ENCODE measurements around the gene RNF115. TPM values are rescaled to one million over a fixed set of nuclear protein-coding genes. Genes with fewer than 3 reads are reported as not detected.

Gene RNF115
- total and polyA plus RNA-seq, 8 donors = 4.9 to 8.1 (median 5.9) TPM

DNA sequence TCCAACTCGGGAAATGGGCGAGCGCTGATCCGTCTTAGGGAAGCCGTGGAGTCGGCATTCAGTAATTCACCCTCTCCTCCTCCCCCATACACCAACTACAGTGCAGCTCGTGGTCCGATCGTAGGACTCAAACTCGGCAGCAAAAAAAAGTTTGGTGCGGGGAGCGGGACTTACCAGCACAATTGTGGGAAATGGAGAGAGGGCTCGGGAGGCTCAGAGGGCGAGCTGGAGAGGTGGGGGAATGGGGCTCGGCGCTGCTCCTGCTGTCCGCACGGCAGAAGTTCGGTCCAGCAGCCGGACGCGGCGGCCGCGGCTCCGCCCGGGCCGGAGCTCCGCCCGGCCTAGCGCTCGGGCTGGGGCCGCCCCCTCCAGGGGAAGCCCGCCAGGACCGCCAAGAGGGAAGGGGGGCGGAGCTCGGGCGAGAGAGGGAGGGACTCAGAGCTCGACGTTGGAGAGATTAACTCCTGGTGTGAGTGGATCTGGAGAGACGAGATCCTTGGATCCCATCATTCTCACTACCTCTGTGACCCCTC, 35.7 kb upstream of the RNF115 start:
- 0 to 1% methylated on average over 40 to 41 of the region's 41 CpGs for WGBS, 2 donors
- intact Hi-C loops (cut with DNase I) = no loop called here
- H3K36me3 ChIP-seq = peaks cover 0 to 10% (median 0%) of the 10 kb centered on the region in 3 donors
- H3K4me3 ChIP-seq = peak overlapping the region; percentile 64 to 92 (median 76)
- H3K27ac ChIP-seq = peak overlapping the region; percentile 51 to 84 (median 76)
- no peaks in the 10 kb centered on the region for H3K27me3 ChIP-seq
- H3K9me3 ChIP-seq = no peaks in the 10 kb centered on the region
- FAIRE-seq (no peak), ATAC-seq (peak; percentile 82 to 91 (median 86)), DNase-seq (peak; percentile 90 to 95 (median 92))
- TF ChIP-seq CTCF (IDR thresholded peaks at IDR 0.05) = no peak
- peaks cover 0 to 4% (median 3%) of the 10 kb centered on the region in 3 donors for H3K4me1 ChIP-seq

DNA sequence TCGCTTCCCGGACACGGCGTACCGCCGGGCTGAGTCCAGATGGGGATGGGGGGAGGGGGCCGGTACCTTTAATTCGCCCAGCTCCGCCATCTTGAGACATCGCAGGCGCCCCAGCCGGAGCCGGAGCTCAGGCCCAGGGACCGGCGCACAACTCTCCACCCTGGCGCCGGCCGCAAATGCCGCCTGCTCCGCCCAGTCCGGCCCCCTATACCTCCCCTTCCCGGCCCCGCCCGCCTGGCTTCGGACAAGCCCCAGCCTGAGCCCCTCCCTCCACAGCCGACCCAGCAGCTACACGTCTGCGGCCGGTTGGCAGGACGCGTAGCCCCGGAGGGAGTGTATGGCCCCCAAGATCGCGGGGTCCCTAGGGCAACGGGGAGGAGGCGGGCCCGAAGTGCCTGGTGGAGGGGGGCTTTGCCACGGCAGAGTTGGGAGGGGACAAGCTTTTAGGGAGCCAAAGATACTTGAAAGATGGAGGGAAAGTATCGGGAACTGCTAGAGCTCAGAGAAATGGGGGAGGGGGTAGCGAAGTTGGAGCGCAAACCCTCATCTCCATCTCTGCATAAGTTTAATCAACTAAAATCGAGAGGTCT, 35.1 kb upstream of the RNF115 start, which contains the start of gene PIAS3:
Gene PIAS3, minus strand, starts transcription at position 181 of the 590 bp plus-strand sequence. Its CDS starts 91 bp downstream, at position 90.
- H3K9me3 ChIP-seq = no peaks in the 10 kb centered on the region
- H3K27me3 ChIP-seq = no peaks in the 10 kb centered on the region
- peak; percentile 93 to 97 (median 95) for ATAC-seq
- intact Hi-C loops (cut with DNase I) = no loop called here
- peak; percentile 94 to 98 (median 96) for DNase-seq
- peak within 1 kb of the TSS; percentile 64 to 92 (median 76) for H3K4me3 ChIP-seq
- peaks cover 0 to 14% (median 0%) of the 10 kb centered on the region in 3 donors for H3K36me3 ChIP-seq
- WGBS, 2 donors = 0 to 1% methylated on average over 31 to 42 of the region's 42 CpGs
- H3K4me1 ChIP-seq = peaks cover 0 to 4% (median 3%) of the 10 kb centered on the region in 3 donors
- H3K27ac ChIP-seq = peak within 1 kb of the TSS; percentile 51 to 84 (median 76)
- TF ChIP-seq CTCF (IDR thresholded peaks at IDR 0.05) = no peak
- no peak for FAIRE-seq

GRCh38 chr1:145858238-145858900, 34.5 kb upstream of the RNF115 start:
- FAIRE-seq (no peak), DNase-seq (peak; percentile 43 to 78 (median 61)), ATAC-seq (peak; percentile 26 to 56 (median 32))
- Histone ChIP-seq H3K4me1 (peaks cover 0 to 4% (median 3%) of the 10 kb centered on the region in 3 donors), H3K4me3 (peak overlapping the region; percentile 64 to 92 (median 76)), H3K27me3 (no peaks in the 10 kb centered on the region), H3K36me3 (peaks cover 0 to 18% (median 0%) of the 10 kb centered on the region in 3 donors), H3K27ac (peak overlapping the region; percentile 51 to 84 (median 76)), H3K9me3 (no peaks in the 10 kb centered on the region)
- intact Hi-C loops (cut with DNase I) = no loop called here
- no peak for TF ChIP-seq CTCF (IDR thresholded peaks at IDR 0.05)
- WGBS, 2 donors = 0 to 1% methylated on average over 27 to 35 of the region's 35 CpGs

DNA sequence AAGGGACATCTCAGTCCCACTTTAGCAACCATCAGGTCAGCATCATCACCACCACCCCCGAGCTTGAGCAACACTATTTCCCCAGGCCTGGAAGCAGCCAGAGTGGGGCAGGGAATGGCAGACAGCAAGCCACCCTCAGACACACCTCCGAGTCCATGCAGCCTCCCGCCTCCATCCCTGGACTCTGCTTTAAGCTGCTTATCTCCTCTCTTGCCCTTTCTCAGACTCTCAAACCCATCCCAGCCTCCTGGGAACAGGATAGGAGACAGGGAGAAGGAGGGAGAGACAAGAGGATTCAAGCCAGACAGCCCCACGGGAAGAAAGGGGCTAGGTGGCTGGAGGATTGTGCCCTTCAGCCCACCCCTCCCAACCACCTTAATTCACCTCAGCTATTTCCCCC, 33.3 kb upstream of the RNF115 start:
- DNase-seq (no peak), FAIRE-seq (no peak), ATAC-seq (no peak)
- no peaks in the 10 kb centered on the region for H3K27me3 ChIP-seq
- peaks cover 0 to 4% (median 3%) of the 10 kb centered on the region in 3 donors for H3K4me1 ChIP-seq
- H3K27ac ChIP-seq = no peak overlapping the region
- intact Hi-C loops (cut with DNase I) = no loop called here
- no peaks in the 10 kb centered on the region for H3K9me3 ChIP-seq
- H3K4me3 ChIP-seq = no peak overlapping the region
- TF ChIP-seq CTCF (IDR thresholded peaks at IDR 0.05) = no peak
- H3K36me3 ChIP-seq = peaks cover 0 to 24% (median 0%) of the 10 kb centered on the region in 3 donors
- WGBS, 2 donors = 77 to 79% methylated on average over 4 of the region's 4 CpGs

Measured in pancreas (tissue), 10 donors.